Measurements from ENCODE around the gene EIF3K.
"Not testable (repeated sequence)": the region's sequence is repeated elsewhere in the genome, so short reads cannot be mapped to it uniquely, and the experiment has no call there.

DNA sequence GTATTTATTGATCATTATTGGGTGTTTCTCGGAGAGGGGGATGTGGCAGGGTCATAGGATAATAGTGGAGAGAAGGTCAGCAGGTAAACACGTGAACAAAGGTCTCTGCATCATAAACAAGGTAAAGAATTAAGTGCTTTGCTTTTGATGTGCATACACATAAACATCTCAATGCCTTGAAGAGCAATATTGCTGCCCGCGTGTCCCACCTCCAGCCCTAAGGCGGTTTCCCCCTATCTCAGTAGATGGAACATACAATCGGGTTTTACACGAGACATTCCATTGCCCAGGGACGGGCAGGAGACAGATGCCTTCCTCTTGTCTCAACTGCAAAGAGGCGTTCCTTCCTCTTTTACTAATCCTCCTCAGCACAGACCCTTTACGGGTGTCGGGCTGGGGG lies 12.3 kb downstream of the EIF3K start:
- not testable (repeated sequence) for TF ChIP-seq POLR2A (IDR thresholded peaks at IDR 0.05)
- TF ChIP-seq, protein P1, sequence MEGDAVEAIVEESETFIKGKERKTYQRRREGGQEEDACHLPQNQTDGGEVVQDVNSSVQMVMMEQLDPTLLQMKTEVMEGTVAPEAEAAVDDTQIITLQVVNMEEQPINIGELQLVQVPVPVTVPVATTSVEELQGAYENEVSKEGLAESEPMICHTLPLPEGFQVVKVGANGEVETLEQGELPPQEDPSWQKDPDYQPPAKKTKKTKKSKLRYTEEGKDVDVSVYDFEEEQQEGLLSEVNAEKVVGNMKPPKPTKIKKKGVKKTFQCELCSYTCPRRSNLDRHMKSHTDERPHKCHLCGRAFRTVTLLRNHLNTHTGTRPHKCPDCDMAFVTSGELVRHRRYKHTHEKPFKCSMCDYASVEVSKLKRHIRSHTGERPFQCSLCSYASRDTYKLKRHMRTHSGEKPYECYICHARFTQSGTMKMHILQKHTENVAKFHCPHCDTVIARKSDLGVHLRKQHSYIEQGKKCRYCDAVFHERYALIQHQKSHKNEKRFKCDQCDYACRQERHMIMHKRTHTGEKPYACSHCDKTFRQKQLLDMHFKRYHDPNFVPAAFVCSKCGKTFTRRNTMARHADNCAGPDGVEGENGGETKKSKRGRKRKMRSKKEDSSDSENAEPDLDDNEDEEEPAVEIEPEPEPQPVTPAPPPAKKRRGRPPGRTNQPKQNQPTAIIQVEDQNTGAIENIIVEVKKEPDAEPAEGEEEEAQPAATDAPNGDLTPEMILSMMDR (IDR thresholded peaks at IDR 0.05), result not testable (repeated sequence)
